ENCODE measurements around the gene DHCR24.

DHCR24 gene

GRCh38 chr1:54800041-54800898, 86.7 kb downstream of the DHCR24 start:
- DNase-seq (ENCODE audit: low read depth), result no peak
